SU-DHL-6 (cell line): ENCODE data around the gene CDK14.

Experiments
- CTCF ChIP-seq: fragments of 200-600 bp; sonication (generic); IDR thresholded peaks from one replicate; pipeline ENCODE4 v1.5.1; 2017; ENCODE audit warnings: antibody characterized with exemption, mild to moderate bottlenecking, low read length, moderate library complexity; ENCODE audit not compliant: insufficient read depth, poor library complexity, severe bottlenecking
- EZH2phosphoT487 ChIP-seq: fragments of 200-600 bp; sonication (generic), shearing (Covaris generic); conservative IDR thresholded peaks from 2 replicates; pipeline ENCODE4 v1.6.1; 2018; ENCODE audit warnings: mild to moderate bottlenecking, antibody characterized with exemption, low read length, moderate library complexity, mixed read lengths

GRCh38 chr7:90999989-91000979, 404.2 kb downstream of the CDK14 start:
- TF ChIP-seq CTCF (no peak), EZH2phosphoT487 (no peak)
